K562 (cell line): ENCODE data around the gene ERVK3-1. TPM values are rescaled to one million over a fixed set of nuclear protein-coding genes. Genes with fewer than 3 reads are reported as not detected.

Source experiments
- ATF7 ChIP-seq: fragments of 450-650 bp; IDR thresholded peaks from 2 replicates; pipeline ENCODE4 v1.7.1; 2014; ENCODE audit warnings: mild to moderate bottlenecking, moderate library complexity
- BRCA1 ChIP-seq, 2 experiments: fragments of 450-650 bp in 1 of 2; sonication (generic) in 1 of 2; formaldehyde crosslinking in 1 of 2; IDR thresholded peaks; 2 replicates each; pipeline versions ENCODE4 v1.5.0 to v1.6.1; 2017 to 2020; ENCODE audit warnings: mild to moderate bottlenecking in 1 of 2, missing genetic modification reagents in 1 of 2
- ELK3 ChIP-seq: fragments of 450-650 bp; formaldehyde crosslinking; IDR thresholded peaks from 2 replicates; pipeline ENCODE4 v1.4.0; 2020; ENCODE audit warnings: mild to moderate bottlenecking
- HMBOX1 ChIP-seq: sonication (generic); IDR thresholded peaks from 2 replicates; pipeline ENCODE4 v1.6.1; 2016
- ID3 ChIP-seq, 2 experiments: fragments of 250-450 bp in 1 of 2; fragments of 450-650 bp in 1 of 2; sonication (Bioruptor Pico) in 1 of 2; IDR thresholded peaks; 2 replicates each; pipeline versions ENCODE4 v1.6.1 to v1.8.0; 2016 to 2021; ENCODE audit warnings: mild to moderate bottlenecking in 2 of 2, moderate library complexity in 2 of 2, missing compliant biosample characterization in 1 of 2, missing genetic modification characterization in 1 of 2
- IFI16 ChIP-seq: fragments of 250-450 bp; sonication (Bioruptor Pico); IDR thresholded peaks from 2 replicates; pipeline ENCODE4 v2.1.2; 2022; ENCODE audit warnings: mild to moderate bottlenecking, inconsistent platforms
- MBD2 ChIP-seq: sonication (generic); IDR thresholded peaks from 2 replicates; pipeline ENCODE4 v1.6.1; 2016; ENCODE audit warnings: low read depth, borderline replicate concordance
- NCOA6 ChIP-seq: fragments of 450-650 bp; IDR thresholded peaks from 2 replicates; pipeline ENCODE4 v1.6.1; 2017; ENCODE audit warnings: mild to moderate bottlenecking
- PML ChIP-seq: IDR thresholded peaks from 2 replicates; pipeline ENCODE4 v1.6.1; 2012; ENCODE audit warnings: low read length, inconsistent platforms
- PRDM10 ChIP-seq: fragments of 450-650 bp; IDR thresholded peaks from 2 replicates; pipeline ENCODE4 v1.6.1; 2018; ENCODE audit not compliant: partially characterized antibody
- PTTG1 ChIP-seq: fragments of 450-650 bp; IDR thresholded peaks from 2 replicates; pipeline ENCODE4 v1.6.1; 2016; ENCODE audit warnings: low read depth, mild to moderate bottlenecking, missing genetic modification characterization, missing compliant biosample characterization
- STAT5A ChIP-seq: IDR thresholded peaks from 2 replicates; pipeline ENCODE4 v1.6.1; 2012; ENCODE audit warnings: low read length, inconsistent platforms, borderline replicate concordance
- YY1 ChIP-seq, 3 experiments: IDR thresholded peaks; 2 replicates each; pipeline ENCODE4 v1.6.1; 2011; ENCODE audit warnings: low read length in 2 of 3, mild to moderate bottlenecking in 2 of 3, moderate library complexity in 2 of 3, borderline replicate concordance in 1 of 3, control low read depth in 1 of 3, low read depth in 1 of 3; ENCODE audit not compliant: insufficient read depth in 3 of 3, insufficient replicate concordance in 2 of 3, control insufficient read depth in 1 of 3, insufficient read length in 1 of 3; ENCODE audit errors: extremely low read depth in 1 of 3
- ZNF165 ChIP-seq: fragments of 250-450 bp; sonication (Bioruptor Pico); IDR thresholded peaks from 2 replicates; pipeline ENCODE4 v1.4.0; 2020; ENCODE audit warnings: borderline replicate concordance
- ZNF609 ChIP-seq: sonication (generic); formaldehyde crosslinking; IDR thresholded peaks from 2 replicates; pipeline ENCODE4 v1.8.1; 2023; ENCODE audit warnings: missing genetic modification reagents, mild to moderate bottlenecking, borderline replicate concordance
- polyA plus RNA-seq, 8 experiments: library from polyadenylated mRNA; depleted of rRNA in 4 of 8; stranded (reverse) in 5 of 8; unstranded in 3 of 8; fragments of >200 nt; fragmentation: Nextera tagmentation in 2 of 8; fragmentation: Illumina TruSeq in 1 of 8; extraction: Ambion mirVana in 2 of 8; extraction: Trizol in 1 of 8; gene quantifications; 2 replicates each; pipeline versions ENCODE4 v1.2.1 to v1.2.3, GENCODE V29; 2011 to 2014; ENCODE audit warnings: inconsistent platforms in 1 of 8, missing spikeins in 1 of 8
- total RNA-seq, 7 experiments: library from RNA; depleted of rRNA in 6 of 7; stranded (reverse); fragments of >200 nt in 6 of 7; fragmentation: Illumina TruSeq in 2 of 7; extraction: Trizol in 2 of 7; gene quantifications; 2 replicates each; pipeline versions ENCODE4 v1.2.1 to v1.2.3, GENCODE V29; 2011 to 2021; ENCODE audit warnings: low replicate concordance in 1 of 7

The ERVK3-1 gene
- total and polyA plus RNA-seq, 9 of the 15 experiments (the other 6 are each of a cell fraction or from before 2014, with no cell fraction given): 87.6 to 299 (median 119) TPM

- TF ChIP-seq ID3 (CRISPR knock-in tag; IDR thresholded peaks at IDR 0.05) (no peak), ID3 (tag; IDR thresholded peaks at IDR 0.05) (no peak), PML (peak; percentile 55; the same call in 1 of the 2 replicates), ATF7 (peak; percentile 73; the same call in 1 of the 2 replicates), NCOA6 (no peak), PTTG1 (tag) (no peak), STAT5A (no peak), IFI16 (CRISPR knock-in tag) (0 out of 2 replicates have a peak, but pooled peaks have one; percentile 27), BRCA1 (IDR thresholded peaks at IDR 0.05) (no peak), BRCA1 (CRISPR knock-in tag; IDR thresholded peaks at IDR 0.05) (no peak), ZNF165 (CRISPR knock-in tag) (no peak), MBD2 (peak; percentile 99), ELK3 (CRISPR knock-in tag) (no peak), YY1 (IDR thresholded peaks at IDR 0.05; ENCODE audit: borderline replicate concordance in 1 of 3, control insufficient read depth in 1 of 3, extremely low read depth in 1 of 3, insufficient read depth in 3 of 3, insufficient read length in 1 of 3, insufficient replicate concordance in 2 of 3, low read depth in 1 of 3, low read length in 2 of 3) (peak; percentile 92 to 98 (median 97)), ZNF609 (CRISPR knock-in tag) (no peak), HMBOX1 (no peak), PRDM10 (no peak)
Observed at GRCh38 chr19:58278541-58279041, 26.6 kb upstream of the ERVK3-1 start, which contains the start of gene ZNF8 (continued).
